Panc1 (cell line): ENCODE measurements around the gene MRM3. TPM values are rescaled to one million over a fixed set of nuclear protein-coding genes. Genes with fewer than 3 reads are reported as not detected.

ENCODE experiments used
- ATAC-seq: fragments of 200-7000 bp; cut with Tn5 transposase; 2 replicates; pipeline ENCODE4 v1.9.1; 2020; ENCODE audit warnings: mild to moderate bottlenecking, moderate library complexity
- BruUV-seq: library from RNA; stranded (reverse); fragments of 400-500 nt; replicated peaks from 2 replicates; lab custom pipeline; 2021; lab: Mats Ljungman, UMichigan
- CTCF ChIA-PET: fragments of 300-600 bp; sonication (Branson Sonifier 250); formaldehyde crosslinking; loops from one replicate; lab custom pipeline; 2022; ENCODE audit warnings: antibody characterized with exemption; lab: Charles Lee
- POLR2A ChIA-PET: fragments of 300-600 bp; sonication (Branson Sonifier 250); formaldehyde crosslinking; loops from one replicate; lab custom pipeline; 2022; ENCODE audit warnings: antibody characterized with exemption; lab: Charles Lee
- DNase-seq: peaks from one replicate; pipeline ENCODE4 v3.0.0-alpha.2; 2010; ENCODE audit warnings: low read depth, low spot score
- H3K27ac ChIP-seq: 2 replicates; pipeline ENCODE4 v1.5.1; 2011; ENCODE audit warnings: mild to moderate bottlenecking, low read length, inconsistent platforms
- H3K27me3 ChIP-seq: fragments of 200-500 bp; sonication (Bioruptor generic); 2 replicates; pipeline ENCODE4 v1.6.0; 2014; ENCODE audit warnings: low read length, inconsistent platforms; ENCODE audit not compliant: control insufficient read depth, insufficient read depth
- H3K36me3 ChIP-seq: fragments of 200-500 bp; sonication (Bioruptor generic); 2 replicates; pipeline ENCODE4 v1.5.1; 2014; ENCODE audit warnings: inconsistent platforms, mild to moderate bottlenecking, low read length, moderate library complexity; ENCODE audit not compliant: control insufficient read depth, insufficient read depth
- H3K4me1 ChIP-seq: 2 replicates; pipeline ENCODE4 v1.5.1; 2011; ENCODE audit warnings: inconsistent platforms, mild to moderate bottlenecking, low read length, moderate library complexity; ENCODE audit not compliant: control insufficient read depth, insufficient read depth
- H3K4me3 ChIP-seq, 2 experiments: 2 replicates each; pipeline ENCODE4 v1.5.1; 2011 to 2012; ENCODE audit warnings: low read depth in 2 of 2, low read length in 2 of 2, mild to moderate bottlenecking in 2 of 2, inconsistent platforms in 1 of 2, moderate library complexity in 1 of 2
- H3K9me3 ChIP-seq: fragments of 200-500 bp; sonication (Bioruptor generic); 2 replicates; pipeline ENCODE4 v1.5.1; 2014; ENCODE audit warnings: low read depth, mild to moderate bottlenecking, inconsistent platforms, low read length, moderate library complexity; ENCODE audit not compliant: control insufficient read depth, insufficient read depth
- CTCF ChIP-seq: fragments of 450-650 bp; IDR thresholded peaks from 2 replicates; pipeline ENCODE4 v1.5.1; 2017; ENCODE audit warnings: mild to moderate bottlenecking
- POLR2AphosphoS5 ChIP-seq: IDR thresholded peaks from 2 replicates; pipeline ENCODE4 v1.6.1; 2012; ENCODE audit warnings: mild to moderate bottlenecking, low read depth, low read length, moderate library complexity
- SIN3A ChIP-seq: IDR thresholded peaks from 2 replicates; pipeline ENCODE4 v1.6.1; 2012; ENCODE audit warnings: low read depth, mild to moderate bottlenecking, low read length, moderate library complexity, borderline replicate concordance; ENCODE audit not compliant: insufficient read depth
- TCF7L2 ChIP-seq: IDR thresholded peaks from 2 replicates; pipeline ENCODE4 v1.6.1; 2011; ENCODE audit warnings: mild to moderate bottlenecking, low read depth, low read length, inconsistent platforms
- in situ Hi-C: cut with HindIII; loops from 2 replicates; pipeline ENCODE4 v1.10.0; 2016; ENCODE audit warnings: low sequenced_read_pairs, low pct_unique_long_range_greater_than_20kb
- intact Hi-C: fragments of 100-400 bp; cut with micrococcal nuclease; formaldehyde crosslinking; loops from one replicate; pipeline ENCODE4 v1.10.0; 2022; ENCODE audit not compliant: unreplicated experiment
- total RNA-seq: library from RNA; stranded (reverse); gene quantifications from one replicate; pipeline ENCODE4 v1.2.1, GENCODE V29; 2021; ENCODE audit not compliant: unreplicated experiment
- TF ChIP-seq, protein P1 (sequence below), 2 experiments: IDR thresholded peaks; 2 replicates each; pipeline ENCODE4 v1.6.1; 2011 to 2012; ENCODE audit warnings: low read depth in 2 of 2, control low read depth in 1 of 2, low read length in 1 of 2, mild to moderate bottlenecking in 1 of 2, moderate library complexity in 1 of 2; ENCODE audit not compliant: insufficient read depth in 1 of 2

MRM3 gene
- total RNA-seq, 1 experiment from 2014 or later = 13.4 TPM

- CTCF ChIA-PET = no interaction called here
- in situ Hi-C loops (no loop called here), intact Hi-C loops (no loop called here)
- Histone ChIP-seq H3K27ac (no peak overlapping the region), H3K4me1 (peaks cover under 1% of the 10 kb centered on the region), H3K27me3 (no peaks in the 10 kb centered on the region), H3K9me3 (no peaks in the 10 kb centered on the region), H3K36me3 (no peaks in the 10 kb centered on the region; the same call in 1 of the 2 replicates), H3K4me3 (no peak overlapping the region)
- BruUV-seq = no TSS peak
- ATAC-seq = no peak
- POLR2A ChIA-PET = no interaction called here
- TF ChIP-seq SIN3A (no peak), POLR2AphosphoS5 (no peak), TCF7L2 (no peak), CTCF (no peak)
- TF ChIP-seq, protein P1, sequence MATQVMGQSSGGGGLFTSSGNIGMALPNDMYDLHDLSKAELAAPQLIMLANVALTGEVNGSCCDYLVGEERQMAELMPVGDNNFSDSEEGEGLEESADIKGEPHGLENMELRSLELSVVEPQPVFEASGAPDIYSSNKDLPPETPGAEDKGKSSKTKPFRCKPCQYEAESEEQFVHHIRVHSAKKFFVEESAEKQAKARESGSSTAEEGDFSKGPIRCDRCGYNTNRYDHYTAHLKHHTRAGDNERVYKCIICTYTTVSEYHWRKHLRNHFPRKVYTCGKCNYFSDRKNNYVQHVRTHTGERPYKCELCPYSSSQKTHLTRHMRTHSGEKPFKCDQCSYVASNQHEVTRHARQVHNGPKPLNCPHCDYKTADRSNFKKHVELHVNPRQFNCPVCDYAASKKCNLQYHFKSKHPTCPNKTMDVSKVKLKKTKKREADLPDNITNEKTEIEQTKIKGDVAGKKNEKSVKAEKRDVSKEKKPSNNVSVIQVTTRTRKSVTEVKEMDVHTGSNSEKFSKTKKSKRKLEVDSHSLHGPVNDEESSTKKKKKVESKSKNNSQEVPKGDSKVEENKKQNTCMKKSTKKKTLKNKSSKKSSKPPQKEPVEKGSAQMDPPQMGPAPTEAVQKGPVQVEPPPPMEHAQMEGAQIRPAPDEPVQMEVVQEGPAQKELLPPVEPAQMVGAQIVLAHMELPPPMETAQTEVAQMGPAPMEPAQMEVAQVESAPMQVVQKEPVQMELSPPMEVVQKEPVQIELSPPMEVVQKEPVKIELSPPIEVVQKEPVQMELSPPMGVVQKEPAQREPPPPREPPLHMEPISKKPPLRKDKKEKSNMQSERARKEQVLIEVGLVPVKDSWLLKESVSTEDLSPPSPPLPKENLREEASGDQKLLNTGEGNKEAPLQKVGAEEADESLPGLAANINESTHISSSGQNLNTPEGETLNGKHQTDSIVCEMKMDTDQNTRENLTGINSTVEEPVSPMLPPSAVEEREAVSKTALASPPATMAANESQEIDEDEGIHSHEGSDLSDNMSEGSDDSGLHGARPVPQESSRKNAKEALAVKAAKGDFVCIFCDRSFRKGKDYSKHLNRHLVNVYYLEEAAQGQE (IDR thresholded peaks at IDR 0.05; ENCODE audit: insufficient read depth in 1 of 2, low read depth in 2 of 2, low read length in 1 of 2) = no peak
- no peak for DNase-seq
These were observed 18.5 kb downstream of the MRM3 start for GRCh38 chr17:800446-801242.

- BruUV-seq = no TSS peak
- intact Hi-C loops = no loop called here
- POLR2A ChIA-PET = no interaction called here
These were observed 19.5 kb downstream of the MRM3 start for GRCh38 chr17:801660-802059.

More at GRCh38 chr17:801660-802059, 19.5 kb downstream of the MRM3 start:
- H3K9me3 ChIP-seq = no peaks in the 10 kb centered on the region
- in situ Hi-C loops = no loop called here
- H3K4me1 ChIP-seq = no peaks in the 10 kb centered on the region; the same call in 1 of the 2 replicates
- CTCF ChIA-PET = interaction anchor here (0.5 kb wide), 1 partner anchor 179 kb away, joined by 3 read pairs; no protein-coding TSS in a partner anchor
- no peak for TF ChIP-seq CTCF
- no peak for TF ChIP-seq TCF7L2
- no peak for TF ChIP-seq SIN3A
- TF ChIP-seq, protein P1 (IDR thresholded peaks at IDR 0.05; ENCODE audit: insufficient read depth in 1 of 2, low read depth in 2 of 2, low read length in 1 of 2) = no peak
- no peak for TF ChIP-seq POLR2AphosphoS5
- peak; percentile 57; the same call in 1 of the 2 replicates for ATAC-seq
- H3K36me3 ChIP-seq = no peaks in the 10 kb centered on the region; the same call in 1 of the 2 replicates
- no peak overlapping the region for H3K27ac ChIP-seq
- no peak for DNase-seq
- no peak overlapping the region for H3K4me3 ChIP-seq
- no peaks in the 10 kb centered on the region for H3K27me3 ChIP-seq
